ENCODE data around the gene LRRC53. TPM values are rescaled to one million over a fixed set of nuclear protein-coding genes. Genes with fewer than 3 reads are reported as not detected.

The LRRC53 gene
- total and polyA plus RNA-seq, 9 of the 15 experiments (the other 6 are each of a cell fraction or from before 2014, with no cell fraction given): not detected

- no peak overlapping the region for H3K4me3 ChIP-seq
- FAIRE-seq (no peak), ATAC-seq (no peak), DNase-seq (ENCODE audit: extremely low read depth in 1 of 4, low spot score in 3 of 4) (no peak)
- no peaks in the 10 kb centered on the region for H3K9me3 ChIP-seq (replicated peaks; ENCODE audit: control insufficient read depth, insufficient read depth, low read depth, low read length)
- WGBS (ENCODE audit: insufficient coverage, low coverage, missing lambda C conversion rate): 3% methylated on average over 9 of the region's 9 CpGs
- in situ Hi-C loops (cut with MboI): no loop called here
- no TSS peak for BruUV-seq (replicated peaks)
- H3K4me2 ChIP-seq (ENCODE audit: insufficient read depth, low read length): no peak overlapping the region
- no peak for TF ChIP-seq MLLT1 (IDR thresholded peaks at IDR 0.05)
- no peak for TF ChIP-seq ARHGAP35 (IDR thresholded peaks at IDR 0.05; ENCODE audit: partially characterized antibody)
- no peak for TF ChIP-seq KLF10 (CRISPR knock-in tag; IDR thresholded peaks at IDR 0.05)
- no peak for TF ChIP-seq ETV5 (CRISPR knock-in tag; IDR thresholded peaks at IDR 0.05; ENCODE audit: low read depth)
- TF ChIP-seq MEIS2 (IDR thresholded peaks at IDR 0.05; ENCODE audit: partially characterized antibody): no peak
- no peak for TF ChIP-seq ZNF778 (CRISPR knock-in tag; IDR thresholded peaks at IDR 0.05)
- TF ChIP-seq RBM22 (IDR thresholded peaks at IDR 0.05; ENCODE audit: low read depth, low read length, poor library complexity, severe bottlenecking): no peak
- TF ChIP-seq TAF9B (IDR thresholded peaks at IDR 0.05; ENCODE audit: partially characterized antibody): no peak
- TF ChIP-seq NCOR1 (IDR thresholded peaks at IDR 0.05): no peak
- no peak for TF ChIP-seq SMAD4 (CRISPR knock-in tag; conservative IDR thresholded peaks at IDR 0.05)
- no peak for TF ChIP-seq GTF2B (IDR thresholded peaks at IDR 0.05; ENCODE audit: extremely low read depth, insufficient read length)
- TF ChIP-seq MAFG (tag; conservative IDR thresholded peaks at IDR 0.05): no peak
- TF ChIP-seq EP300 (IDR thresholded peaks at IDR 0.05; ENCODE audit: low read length): no peak
- no peak for TF ChIP-seq GATAD2B (IDR thresholded peaks at IDR 0.05; ENCODE audit: borderline replicate concordance)
- TF ChIP-seq NR4A1 (CRISPR knock-in tag; IDR thresholded peaks at IDR 0.05): no peak
- no peak for TF ChIP-seq NR4A1 (tag; IDR thresholded peaks at IDR 0.05)
- no peaks in the 10 kb centered on the region for H3K9me1 ChIP-seq (ENCODE audit: control insufficient read depth, insufficient read depth, low read length)
- H2AFZ ChIP-seq (ENCODE audit: low read depth, low read length): no peak overlapping the region
- intact Hi-C loops (cut with micrococcal nuclease): loop anchor here (10.0 kb wide), 1 partner anchor 619 kb away; no protein-coding TSS in a partner anchor
- H3K9ac ChIP-seq (ENCODE audit: insufficient read depth in 1 of 2, low read depth in 2 of 2, low read length in 2 of 2): no peak overlapping the region
- ChIA-PET CTCF (ENCODE audit: low intra/inter-chr PET ratio) (no interaction called here), POLR2A (no interaction called here)
- H3K4me1 ChIP-seq (replicated peaks in 1 of 2; ENCODE audit: control insufficient read depth in 2 of 2, insufficient read depth in 2 of 2, low read length in 2 of 2): no peaks in the 10 kb centered on the region
- no peaks in the 10 kb centered on the region for H4K20me1 ChIP-seq (replicated peaks; ENCODE audit: control insufficient read depth, insufficient read depth, low read length)
- H3K36me3 ChIP-seq (ENCODE audit: control insufficient read depth, insufficient read depth, low read length): no peaks in the 10 kb centered on the region
- no peaks in the 10 kb centered on the region for H3K79me2 ChIP-seq (ENCODE audit: control insufficient read depth, insufficient read depth, low read length)
- no peak overlapping the region for H3K27ac ChIP-seq (ENCODE audit: extremely low read depth, low read depth, low read length)
- H3K27me3 ChIP-seq (ENCODE audit: control insufficient read depth in 2 of 2, insufficient read depth in 2 of 2, low read length in 2 of 2): no peaks in the 10 kb centered on the region
Observed at GRCh38 chr1:74463333-74463988, 49.0 kb downstream of the LRRC53 start.
